Islet of Langerhans (tissue), 1 donor: Measurements from ENCODE around the gene ZFP36.
A peak's percentile ranks its signal among the peaks of the same experiment; 100 is the strongest.

Source experiments
- FAIRE-seq: peaks from one replicate; lab custom pipeline; 2011; peaks lifted over from hg19 to GRCh38; lab: Jason Lieb, UNC

ZFP36 gene

GRCh38 chr19:39384839-39385568 is 21.6 kb upstream of the ZFP36 start:
- no peak for FAIRE-seq

- no peak for FAIRE-seq
These were observed 20.8 kb upstream of the ZFP36 start for GRCh38 chr19:39385629-39386411.

- FAIRE-seq, result no peak
These were observed 20.1 kb upstream of the ZFP36 start for GRCh38 chr19:39386557-39386956.

DNA sequence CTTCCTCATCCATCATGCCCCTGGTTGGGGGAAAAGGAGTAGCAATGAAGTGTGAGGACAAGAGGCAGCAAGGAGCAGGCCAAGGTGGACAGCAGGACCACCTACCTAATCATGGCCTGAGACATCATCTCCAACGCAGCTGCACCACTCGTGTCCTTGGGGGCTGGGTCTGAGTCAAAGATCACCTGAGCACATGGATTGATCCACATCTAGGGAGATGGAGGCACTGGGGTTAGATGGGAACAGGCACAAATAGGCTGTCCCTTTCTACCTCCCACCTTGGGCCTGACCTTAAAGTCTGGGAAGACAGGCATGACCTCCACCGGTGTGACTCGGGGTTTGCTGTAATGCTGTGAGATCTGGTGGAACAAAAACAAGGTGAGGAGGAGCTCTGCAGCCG is 18.0 kb upstream of the ZFP36 start:
- FAIRE-seq, result no peak

GRCh38 chr19:39389631-39390414 is 16.8 kb upstream of the ZFP36 start:
- FAIRE-seq, result no peak

GRCh38 chr19:39390451-39390750 is 16.2 kb upstream of the ZFP36 start:
- FAIRE-seq, result no peak

DNA sequence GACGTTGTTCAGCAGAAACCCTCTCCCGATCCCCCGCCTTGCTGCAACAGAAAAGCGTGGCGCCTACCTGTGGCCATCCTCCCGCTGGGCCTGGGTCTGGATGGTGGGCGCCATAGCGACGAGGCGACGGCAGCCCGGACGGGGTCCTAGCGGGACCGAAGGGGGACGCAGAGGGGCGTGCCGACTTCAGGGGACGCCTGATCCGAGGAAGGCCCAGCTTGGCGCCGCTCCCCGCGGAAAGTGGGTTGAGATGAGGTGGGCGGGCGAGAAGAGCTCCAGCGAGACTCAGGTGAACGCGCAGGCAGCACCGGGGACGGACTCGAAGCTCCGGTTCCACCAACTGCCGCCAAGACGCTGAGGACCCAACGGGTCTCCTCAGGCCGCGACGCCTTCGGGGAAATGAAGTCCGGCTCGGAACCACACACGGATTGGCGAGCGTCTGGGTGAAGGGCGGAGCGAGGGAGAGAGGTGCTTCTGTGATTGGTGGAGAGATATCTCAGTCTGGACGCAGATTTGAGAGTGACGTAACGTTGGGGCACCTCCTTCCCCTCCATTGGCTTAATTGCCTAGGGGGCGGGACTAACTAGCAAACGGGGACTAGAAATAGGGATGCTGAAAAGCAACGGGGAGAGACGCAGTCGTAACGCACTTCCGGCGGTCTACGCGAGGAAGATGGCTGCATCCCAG is 15.8 kb upstream of the ZFP36 start, which contains the start of the genes MED29 and PAF1:
Gene MED29, plus strand, starts transcription at position 628 of the 687 bp plus-strand sequence. Its CDS starts 45 bp downstream, at position 673.
Gene PAF1, minus strand, starts transcription at position 356 of the 687 bp plus-strand sequence. Its CDS starts 242 bp downstream, at position 114.
- FAIRE-seq, result peak; percentile 99

- no peak for FAIRE-seq
These were observed 9.0 kb upstream of the ZFP36 start for GRCh38 chr19:39397360-39398296.

DNA sequence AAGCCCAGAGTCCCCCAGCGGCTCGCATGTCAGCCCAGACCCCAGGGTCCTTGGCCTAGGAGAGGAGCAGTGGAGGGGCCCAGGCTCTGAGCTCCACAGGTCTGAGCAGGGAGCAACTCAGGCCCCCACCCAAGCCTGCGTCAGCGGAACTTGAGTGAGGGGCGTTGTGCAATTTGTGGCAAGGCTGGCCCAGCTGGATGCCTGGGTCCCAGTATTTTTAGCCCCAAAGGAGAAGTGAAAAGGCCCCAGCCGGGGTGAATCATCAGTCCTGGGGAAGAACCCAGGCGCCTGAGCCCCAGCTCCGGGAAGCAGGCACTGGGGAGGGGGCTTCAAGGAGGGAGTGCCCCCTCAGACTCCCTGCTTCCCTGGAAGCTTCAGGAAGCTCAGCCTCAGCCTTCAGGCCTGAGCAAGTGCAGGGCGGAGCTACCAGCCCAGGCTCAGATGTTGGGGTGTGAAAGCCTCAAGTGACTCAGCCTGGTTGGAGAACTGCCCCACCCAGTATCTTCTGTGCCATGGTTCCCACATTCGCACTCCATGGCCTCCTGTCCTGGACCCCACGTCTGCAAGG is 8.3 kb upstream of the ZFP36 start:
- no peak for FAIRE-seq

DNA sequence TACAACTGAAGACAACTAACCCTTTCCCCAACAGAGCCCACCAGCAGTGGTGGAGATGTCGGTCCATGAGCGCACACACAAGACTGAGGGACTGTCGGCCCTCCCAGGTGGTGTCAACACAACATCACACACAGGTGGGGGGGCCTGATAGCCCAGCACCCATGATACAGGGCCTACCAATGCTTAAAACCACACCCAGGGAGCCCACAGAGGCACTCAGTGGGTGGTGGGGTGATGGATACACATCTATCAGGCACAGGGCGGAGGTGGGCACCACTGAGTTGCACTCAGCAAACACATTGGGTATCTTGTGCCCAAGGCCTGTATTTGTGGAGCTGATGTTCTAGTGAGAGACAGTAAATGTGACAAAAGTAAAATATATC is 7.0 kb upstream of the ZFP36 start:
- no peak for FAIRE-seq

DNA sequence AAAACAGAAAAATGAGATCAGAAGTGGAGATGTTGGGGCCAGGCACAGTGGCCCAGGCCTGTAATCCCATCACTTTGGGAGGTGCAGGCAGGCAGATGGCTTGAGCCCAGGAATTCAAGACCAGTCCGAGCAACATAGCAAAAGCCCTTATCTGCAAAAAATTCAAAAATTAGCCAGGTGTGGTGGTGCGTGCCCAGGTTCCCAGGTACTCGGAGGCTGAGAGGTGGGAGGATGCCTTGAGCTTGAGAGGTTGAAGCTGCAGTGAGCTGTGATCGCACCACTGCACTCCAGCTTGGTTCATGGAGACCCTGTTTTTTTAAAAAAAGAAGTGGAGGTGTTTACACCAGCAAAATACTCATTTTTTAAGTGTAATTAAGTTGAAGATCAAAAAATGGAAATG is 6.6 kb upstream of the ZFP36 start:
- no peak for FAIRE-seq

DNA sequence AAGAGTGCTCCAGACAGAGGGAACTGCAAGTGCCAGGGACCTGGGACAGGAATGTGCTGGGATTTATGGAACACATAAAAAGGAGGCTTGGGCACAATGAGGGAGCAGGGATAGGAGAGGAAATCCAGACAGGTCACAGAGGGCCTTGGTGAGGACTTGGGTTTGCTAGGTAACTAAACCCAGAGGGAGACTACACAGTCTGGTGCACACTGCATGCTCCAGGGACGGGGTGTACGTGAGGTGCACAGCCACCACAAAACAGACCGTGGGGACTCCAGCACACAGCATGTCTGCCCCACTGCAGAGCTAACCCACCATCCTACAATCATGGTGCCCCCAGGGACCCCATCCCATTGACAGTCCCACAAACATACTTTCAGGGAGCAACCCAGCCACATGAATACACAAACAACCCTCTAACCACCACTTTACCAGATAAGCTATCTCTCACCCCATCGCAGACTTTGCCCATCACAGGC is 5.5 kb upstream of the ZFP36 start:
- no peak for FAIRE-seq

DNA sequence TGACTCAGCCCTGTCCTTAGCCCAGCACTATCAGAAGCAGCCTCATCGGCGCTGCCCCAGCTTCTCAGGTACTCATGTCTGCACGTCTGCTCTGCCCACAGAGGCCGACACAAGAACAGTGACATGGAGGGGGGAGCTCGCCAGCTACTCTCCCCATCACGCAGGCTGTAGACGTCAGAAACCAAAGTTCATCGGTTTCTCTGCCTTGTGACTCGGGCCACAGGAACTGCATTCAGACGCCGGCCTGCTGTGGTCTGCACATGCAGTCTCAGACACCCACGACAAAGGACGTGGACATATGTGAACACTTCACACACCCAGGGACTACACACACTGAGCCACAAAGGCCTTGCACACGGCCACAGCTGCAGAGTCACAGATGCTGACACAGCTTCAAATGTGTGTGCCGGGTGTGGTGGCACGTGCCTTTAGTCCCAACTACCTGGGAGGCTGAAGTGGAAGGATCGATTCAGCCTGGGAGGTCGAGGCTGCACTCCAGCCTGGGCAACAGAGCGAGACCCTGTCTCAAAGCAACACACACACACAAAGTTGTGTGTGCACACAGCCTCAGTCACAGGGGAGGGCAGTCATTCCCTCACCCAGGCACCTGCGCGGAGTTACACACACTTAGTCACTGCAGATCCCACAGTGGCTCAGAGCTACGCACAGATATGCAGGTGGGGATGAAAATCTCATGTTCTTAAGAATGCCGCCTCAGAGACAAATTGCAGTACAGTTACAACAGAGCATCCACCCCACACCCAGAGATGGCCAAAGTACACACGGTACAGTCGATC is 4.9 kb upstream of the ZFP36 start:
- no peak for FAIRE-seq

DNA sequence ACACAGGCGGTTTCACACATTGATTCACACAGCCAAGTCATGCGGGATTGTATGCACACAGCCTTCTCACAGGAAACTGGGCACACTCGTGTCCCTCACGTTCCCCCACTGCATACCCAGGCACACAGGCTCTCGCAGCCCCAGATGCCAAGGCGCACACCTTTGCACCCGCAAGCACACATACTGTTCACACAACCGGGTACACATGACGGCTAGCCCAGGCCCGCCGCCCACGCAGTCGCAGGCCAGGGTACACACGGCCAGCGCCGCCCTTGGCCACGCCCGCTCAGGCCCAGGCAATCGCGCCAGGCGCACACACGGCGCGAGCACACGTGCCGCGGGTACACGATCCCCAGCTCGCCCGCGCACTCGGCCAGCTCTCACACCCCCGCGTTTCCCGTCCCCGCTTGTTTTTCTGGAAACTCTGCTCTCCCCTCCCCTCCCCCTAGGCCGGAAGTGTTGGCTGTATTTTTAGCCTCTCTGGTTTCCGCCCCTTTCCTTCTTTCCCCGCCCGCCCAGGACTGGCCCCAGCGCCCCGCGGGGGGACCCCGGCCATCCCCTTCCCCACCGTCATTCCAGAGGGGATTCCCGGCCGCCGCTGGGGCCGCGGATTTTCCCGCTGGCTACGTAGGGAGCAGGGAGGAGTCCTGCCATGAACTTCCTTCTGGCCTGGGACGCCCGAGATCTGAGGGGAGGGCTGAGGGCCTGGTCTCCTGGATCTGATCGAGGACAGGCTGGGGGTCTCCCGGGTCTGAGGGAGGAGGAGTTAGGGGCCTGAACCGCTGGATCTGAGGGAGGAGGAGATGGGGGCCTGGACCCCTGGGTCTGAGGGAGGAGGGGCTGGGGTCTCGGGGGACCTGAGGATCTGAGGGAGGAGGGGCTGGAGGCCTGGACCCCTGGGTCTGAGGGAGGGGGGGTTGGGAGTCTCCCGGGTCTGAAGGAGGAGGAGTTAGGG is 4.0 kb upstream of the ZFP36 start:
- FAIRE-seq, result no peak

DNA sequence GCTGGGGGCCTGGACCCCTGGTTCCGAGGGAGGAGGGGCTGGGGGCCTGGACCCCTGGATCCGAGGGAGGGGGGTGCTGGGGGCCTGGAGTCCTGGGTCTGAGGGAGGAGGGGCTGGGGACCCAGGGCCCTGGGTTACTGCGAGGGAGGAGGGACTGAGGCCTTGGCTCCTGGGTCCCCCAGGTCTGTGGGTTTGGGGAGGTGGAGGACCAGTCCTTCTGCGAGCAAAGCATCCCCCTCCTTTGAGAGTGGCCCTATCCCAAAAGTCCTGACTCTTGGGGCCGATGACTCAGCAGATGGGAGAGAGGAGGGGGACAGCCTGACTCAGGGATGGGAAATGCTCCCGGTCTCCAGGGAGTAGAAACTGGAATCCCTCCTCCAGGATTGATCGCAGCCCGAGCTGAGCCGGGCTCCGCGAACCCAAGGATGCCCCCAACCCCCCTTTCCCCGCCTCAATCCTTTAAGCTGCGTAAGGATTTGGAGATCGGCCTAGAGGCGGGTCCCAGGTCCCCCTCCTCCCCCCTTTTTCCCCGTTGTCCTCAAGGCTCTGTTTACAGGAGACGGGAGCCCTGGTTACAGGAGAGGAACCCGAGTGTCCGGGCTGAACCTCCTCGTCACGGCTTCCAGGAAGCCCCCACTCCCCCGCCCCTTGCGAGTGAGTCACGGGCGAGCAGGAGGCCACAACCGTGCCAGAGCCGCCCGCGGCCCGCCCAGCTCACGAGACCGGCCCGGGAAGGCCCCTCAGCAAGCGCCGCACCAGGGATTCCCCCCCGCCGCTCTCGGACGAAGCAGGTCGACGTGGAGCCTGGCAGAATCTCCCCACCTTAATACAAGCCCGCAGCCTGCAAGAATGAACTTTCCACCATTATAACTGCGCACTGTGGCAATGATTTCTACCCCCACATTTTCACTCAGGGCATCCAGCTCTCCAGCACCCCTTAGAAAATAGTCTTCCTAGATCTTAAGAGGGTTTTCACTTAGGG is 3.0 kb upstream of the ZFP36 start:
- FAIRE-seq, result no peak

DNA sequence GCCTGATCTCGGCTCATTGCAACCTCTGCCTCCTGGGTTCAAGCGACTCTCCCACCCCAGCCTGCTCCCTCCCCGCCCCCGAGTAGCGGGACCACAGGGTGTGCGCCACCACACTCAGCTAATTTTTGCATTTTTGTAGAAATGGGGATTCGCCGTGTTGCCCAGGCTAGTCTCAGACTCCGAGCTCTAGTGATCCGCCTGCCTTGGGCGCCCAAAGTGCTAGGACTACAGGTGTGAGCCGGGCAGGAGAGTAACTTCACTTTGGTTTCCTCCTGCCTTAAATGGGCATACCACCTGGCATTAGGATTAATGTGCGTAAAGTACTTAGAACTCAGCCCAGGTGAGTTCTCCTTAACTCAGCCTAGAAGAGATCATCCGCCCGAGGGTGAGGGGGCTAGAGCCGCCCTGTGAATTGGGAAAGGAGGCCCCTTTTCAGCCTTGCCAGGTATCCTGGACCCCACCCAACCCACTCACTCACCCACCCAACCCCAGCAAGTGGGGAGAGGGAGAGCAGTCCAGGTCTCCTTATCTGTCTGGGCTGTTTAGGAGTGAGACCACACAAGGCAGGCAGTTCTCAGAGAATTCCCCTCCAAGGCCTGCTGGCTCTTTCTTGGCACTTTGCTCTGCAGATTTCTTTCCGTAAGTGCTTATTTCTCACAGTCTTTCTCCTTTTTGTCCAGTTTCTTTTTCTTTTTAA is 1.2 kb upstream of the ZFP36 start:
- no peak for FAIRE-seq
